Hindlimb muscle (tissue), 1 donor: ENCODE data around the gene TMEM35A. TPM values are rescaled to one million over a fixed set of nuclear protein-coding genes. Genes with fewer than 3 reads are reported as not detected.
A peak's percentile ranks its signal among the peaks of the same experiment; 100 is the strongest.
"Not testable (repeated sequence)": the region's sequence is repeated elsewhere in the genome, so short reads cannot be mapped to it uniquely, and the experiment has no call there.

ENCODE experiments used
- DNase-seq: peaks from one replicate; pipeline ENCODE4 v3.0.0-alpha.2; 2013
- polyA plus RNA-seq: library from polyadenylated mRNA; unstranded; fragments of 120-200 nt; gene quantifications from one replicate; pipeline ENCODE4 v1.2.1, GENCODE V29; 2013; ENCODE audit not compliant: insufficient read length

The TMEM35A gene
- polyA plus RNA-seq: 1.5 TPM

- peak; percentile 37 for DNase-seq
These were observed at the start of gene TMEM35A for GRCh38 chrX:101078716-101079598. Gene TMEM35A (plus strand): TSS chrX:101078879. CDS start chrX:101079003, 124 bp downstream.

- no peak for DNase-seq
These were observed 49.0 kb upstream of the TMEM35A start for GRCh38 chrX:101029665-101030064.

GRCh38 chrX:101037231-101037630 is 41.4 kb upstream of the TMEM35A start:
- no peak for DNase-seq

- DNase-seq: no peak
These were observed 38.5 kb upstream of the TMEM35A start for GRCh38 chrX:101040197-101040596.

- peak; percentile 0 for DNase-seq
These were observed 27.5 kb upstream of the TMEM35A start for GRCh38 chrX:101051153-101051548.

- peak; percentile 75 for DNase-seq
These were observed 27.0 kb upstream of the TMEM35A start, which contains the start of gene TRMT2B for GRCh38 chrX:101051549-101052302. Gene TRMT2B (minus strand): TSS chrX:101052111. CDS start chrX:101042289, 9,822 bp downstream.

GRCh38 chrX:101056551-101056950 is 22.1 kb upstream of the TMEM35A start:
- not testable (repeated sequence) for DNase-seq

- DNase-seq: no peak
These were observed 21.5 kb upstream of the TMEM35A start for GRCh38 chrX:101057093-101057714.

- no peak for DNase-seq
These were observed 16.5 kb upstream of the TMEM35A start for GRCh38 chrX:101062176-101062575.

- DNase-seq: no peak
These were observed 7.1 kb upstream of the TMEM35A start for GRCh38 chrX:101071582-101071981.

- no peak for DNase-seq
These were observed 1.1 kb downstream of the TMEM35A start for GRCh38 chrX:101079736-101080270.

- no peak for DNase-seq
These were observed 1.8 kb downstream of the TMEM35A start for GRCh38 chrX:101080326-101081124.

- DNase-seq: no peak
These were observed 2.6 kb downstream of the TMEM35A start for GRCh38 chrX:101081231-101081630.

- DNase-seq: no peak
These were observed 13.1 kb downstream of the TMEM35A start for GRCh38 chrX:101091817-101092216.

GRCh38 chrX:101097546-101098453 is 19.1 kb downstream of the TMEM35A start, which contains the start of gene CENPI:
Gene CENPI (plus strand): TSS chrX:101098204. CDS start chrX:101101071, 2,867 bp downstream.
- DNase-seq: peak; percentile 92

GRCh38 chrX:101108284-101108683 is 29.6 kb downstream of the TMEM35A start:
- no peak for DNase-seq

- DNase-seq: no peak
These were observed 39.0 kb downstream of the TMEM35A start for GRCh38 chrX:101117701-101118100.

GRCh38 chrX:101136235-101136634 is 57.6 kb downstream of the TMEM35A start:
- no peak for DNase-seq
